GM06990 (cell line): Measurements from ENCODE around the gene WDHD1.

Experiments used
- DNase-seq: peaks from one replicate; pipeline ENCODE4 v3.0.0-alpha.2; 2011; ENCODE audit not compliant: insufficient read length; ENCODE audit errors: extremely low read depth
- H3K27me3 ChIP-seq: replicated peaks from 2 replicates; pipeline ENCODE4 v1.6.0; 2011; ENCODE audit warnings: low read length; ENCODE audit not compliant: control insufficient read depth, insufficient read depth
- H3K36me3 ChIP-seq: 2 replicates; pipeline ENCODE4 v1.5.1; 2011; ENCODE audit warnings: low read length; ENCODE audit not compliant: control insufficient read depth, insufficient read depth
- H3K4me3 ChIP-seq: replicated peaks from 2 replicates; pipeline ENCODE4 v1.5.1; 2011; ENCODE audit warnings: low read depth, mild to moderate bottlenecking, control low read depth, low read length
- CTCF ChIP-seq: IDR thresholded peaks from 2 replicates; pipeline ENCODE4 v1.5.1; 2011; ENCODE audit warnings: low read length, control low read depth, mild to moderate bottlenecking, inconsistent platforms; ENCODE audit not compliant: insufficient read depth, poor library complexity, severe bottlenecking

The WDHD1 gene

GRCh38 chr14:54946500-54946899 is 80.4 kb downstream of the WDHD1 start:
- TF ChIP-seq CTCF = no peak
- Histone ChIP-seq H3K36me3 (peaks cover 2% of the 10 kb centered on the region), H3K27me3 (no peaks in the 10 kb centered on the region), H3K4me3 (no peak overlapping the region)
- DNase-seq = no peak

GRCh38 chr14:54944737-54945391 is 82.0 kb downstream of the WDHD1 start:
- no peak for TF ChIP-seq CTCF
- no peak for DNase-seq
- Histone ChIP-seq H3K4me3 (no peak overlapping the region), H3K36me3 (peaks cover 2% of the 10 kb centered on the region), H3K27me3 (no peaks in the 10 kb centered on the region)

GRCh38 chr14:54942913-54943312 is 84.0 kb downstream of the WDHD1 start:
- no peaks in the 10 kb centered on the region for H3K27me3 ChIP-seq
- DNase-seq = no peak
- peaks cover 4% of the 10 kb centered on the region for H3K36me3 ChIP-seq
- H3K4me3 ChIP-seq = no peak overlapping the region
- no peak for TF ChIP-seq CTCF

- no peak for DNase-seq
- H3K4me3 ChIP-seq = no peak overlapping the region
- H3K36me3 ChIP-seq = peaks cover 2% of the 10 kb centered on the region; the same call in 1 of the 2 replicates
- no peaks in the 10 kb centered on the region for H3K27me3 ChIP-seq
- TF ChIP-seq CTCF = no peak
These were observed 90.1 kb downstream of the WDHD1 start for GRCh38 chr14:54936816-54937215.

GRCh38 chr14:54935958-54936357 is 90.9 kb downstream of the WDHD1 start:
- no peaks in the 10 kb centered on the region for H3K27me3 ChIP-seq
- no peak for DNase-seq
- H3K36me3 ChIP-seq = peaks cover 2% of the 10 kb centered on the region; the same call in 1 of the 2 replicates
- TF ChIP-seq CTCF = no peak
- no peak overlapping the region for H3K4me3 ChIP-seq

- Histone ChIP-seq H3K4me3 (no peak overlapping the region), H3K27me3 (no peaks in the 10 kb centered on the region), H3K36me3 (peaks cover 2% of the 10 kb centered on the region; the same call in 1 of the 2 replicates)
- TF ChIP-seq CTCF = no peak
- no peak for DNase-seq
These were observed 91.8 kb downstream of the WDHD1 start for GRCh38 chr14:54935100-54935499.
